Activated CD8-positive, alpha-beta memory T cell treated with anti-CD3 and anti-CD28 coated beads for 4 hours (primary cell): ENCODE results near the gene IGSF22.

Experiments used
- DNase-seq, 2 donors: peaks; one replicate each; pipeline ENCODE4 v3.0.0-alpha.2; 2020; ENCODE audit warnings: low read depth in 2 of 2

IGSF22 gene

GRCh38 chr11:18713646-18714442 is 12.1 kb downstream of the IGSF22 start:
- no peak for DNase-seq

- DNase-seq, result no peak
Measured at GRCh38 chr11:18710545-18710944, 15.4 kb downstream of the IGSF22 start.

- DNase-seq, result no peak
Measured at GRCh38 chr11:18709414-18709813, 16.6 kb downstream of the IGSF22 start.

- DNase-seq, result no peak
Measured at GRCh38 chr11:18707811-18708340, 18.1 kb downstream of the IGSF22 start.

GRCh38 chr11:18706330-18707243 is 19.4 kb downstream of the IGSF22 start:
- peak in 1 of 2 donors; percentile 13 for DNase-seq

- DNase-seq, result no peak
Measured at GRCh38 chr11:18705651-18706281, 20.2 kb downstream of the IGSF22 start.

GRCh38 chr11:18704698-18705097 is 21.3 kb downstream of the IGSF22 start:
- DNase-seq, result no peak

- DNase-seq, result no peak
Measured at GRCh38 chr11:18704045-18704645, 21.8 kb downstream of the IGSF22 start.

GRCh38 chr11:18703001-18703763 is 22.8 kb downstream of the IGSF22 start:
- no peak for DNase-seq

GRCh38 chr11:18701614-18702216 is 24.3 kb downstream of the IGSF22 start:
- no peak for DNase-seq

- no peak for DNase-seq
Measured at GRCh38 chr11:18700872-18701271, 25.1 kb downstream of the IGSF22 start.

- no peak for DNase-seq
Measured at GRCh38 chr11:18700375-18700774, 25.6 kb downstream of the IGSF22 start.

- DNase-seq, result no peak
Measured at GRCh38 chr11:18699848-18700261, 26.1 kb downstream of the IGSF22 start.

GRCh38 chr11:18699269-18699596 is 26.8 kb downstream of the IGSF22 start:
- no peak for DNase-seq

GRCh38 chr11:18698341-18699268 is 27.4 kb downstream of the IGSF22 start, which contains the start of gene TMEM86A:
Gene TMEM86A (plus strand): TSS chr11:18698779. CDS start chr11:18698887, 108 bp downstream.
- DNase-seq, result peak; percentile 75 to 78

GRCh38 chr11:18697576-18697975 is 28.4 kb downstream of the IGSF22 start:
- no peak for DNase-seq

- DNase-seq, result no peak
Measured at GRCh38 chr11:18696638-18697225, 29.3 kb downstream of the IGSF22 start.

GRCh38 chr11:18692941-18693760 is 32.8 kb downstream of the IGSF22 start:
- no peak for DNase-seq
